Activated CD4-positive, alpha-beta T cell treated with anti-CD3 and anti-CD28 coated beads, Interleukin-2, amount 50 U/mL, for 48 hours (primary cell): ENCODE results near the gene GUCA2A.
"Not testable (repeated sequence)": the region's sequence is repeated elsewhere in the genome, so short reads cannot be mapped to it uniquely, and the experiment has no call there.

Experiments used
- DNase-seq, 2 experiments: peaks; one replicate each; pipeline ENCODE4 v3.0.0-alpha.2; 2020

GUCA2A gene

GRCh38 chr1:42164551-42165420, at the start of gene GUCA2A:
TSS of gene GUCA2A (minus strand) at chr1:42164745. CDS start at chr1:42164712, 33 bp downstream.
- DNase-seq: no peak

- DNase-seq: no peak
Measured at GRCh38 chr1:42211224-42211623, 46.7 kb upstream of the GUCA2A start.

GRCh38 chr1:42210421-42211133, 46.0 kb upstream of the GUCA2A start:
- DNase-seq: no peak

GRCh38 chr1:42209526-42210251, 45.1 kb upstream of the GUCA2A start:
- DNase-seq: no peak

- DNase-seq: not testable (repeated sequence)
Measured at GRCh38 chr1:42206930-42207329, 42.4 kb upstream of the GUCA2A start.

GRCh38 chr1:42206164-42206563, 41.6 kb upstream of the GUCA2A start:
- no peak for DNase-seq

GRCh38 chr1:42201986-42202385, 37.4 kb upstream of the GUCA2A start:
- DNase-seq: no peak

- DNase-seq: no peak
Measured at GRCh38 chr1:42198251-42198650, 33.7 kb upstream of the GUCA2A start.

GRCh38 chr1:42195841-42196240, 31.3 kb upstream of the GUCA2A start:
- DNase-seq: no peak

- DNase-seq: no peak
Measured at GRCh38 chr1:42192106-42192505, 27.6 kb upstream of the GUCA2A start.

- DNase-seq: no peak
Measured at GRCh38 chr1:42191319-42191718, 26.8 kb upstream of the GUCA2A start.

GRCh38 chr1:42189931-42190853, 25.6 kb upstream of the GUCA2A start:
- DNase-seq: no peak

GRCh38 chr1:42186152-42186551, 21.6 kb upstream of the GUCA2A start:
- no peak for DNase-seq

- DNase-seq: no peak
Measured at GRCh38 chr1:42184616-42185015, 20.1 kb upstream of the GUCA2A start.

GRCh38 chr1:42183957-42184268, 19.4 kb upstream of the GUCA2A start:
- DNase-seq: no peak

GRCh38 chr1:42183210-42183956, 18.8 kb upstream of the GUCA2A start:
- DNase-seq: no peak

- no peak for DNase-seq
Measured at GRCh38 chr1:42181687-42182086, 17.1 kb upstream of the GUCA2A start.

- DNase-seq: no peak
Measured at GRCh38 chr1:42179900-42180329, 15.4 kb upstream of the GUCA2A start.

GRCh38 chr1:42179275-42179674, 14.7 kb upstream of the GUCA2A start:
- DNase-seq: no peak

- no peak for DNase-seq
Measured at GRCh38 chr1:42178249-42178648, 13.7 kb upstream of the GUCA2A start.

- no peak for DNase-seq
Measured at GRCh38 chr1:42177541-42177981, 13.0 kb upstream of the GUCA2A start.
